Measurements from ENCODE around the gene SDC3.

SDC3 gene

GRCh38 chr1:30842697-30843354 is 65.7 kb downstream of the SDC3 start:
- TF ChIP-seq CTCF (IDR thresholded peaks at IDR 0.05): no peak
- Mint-ChIP-seq H3K4me3 (peak overlapping the region; percentile 22), H3K9me3 (no peaks in the 10 kb centered on the region), H3K27ac (peak overlapping the region; percentile 40), H3K27me3 (ENCODE audit: low read depth, poor library complexity) (peaks cover 43% of the 10 kb centered on the region), H3K36me3 (ENCODE audit: low read depth) (no peaks in the 10 kb centered on the region), H3K4me1 (peaks cover 74% of the 10 kb centered on the region)
- DNase-seq: peak; percentile 61

GRCh38 chr1:30840904-30841598 is 67.5 kb downstream of the SDC3 start:
- Mint-ChIP-seq H3K27ac (peak overlapping the region; percentile 75), H3K27me3 (ENCODE audit: low read depth, poor library complexity) (peaks cover 39% of the 10 kb centered on the region)

GRCh38 chr1:30839827-30840359 is 68.7 kb downstream of the SDC3 start:
- Mint-ChIP-seq H3K4me3 (no peak overlapping the region), H3K36me3 (ENCODE audit: low read depth) (no peaks in the 10 kb centered on the region), H3K9me3 (no peaks in the 10 kb centered on the region), H3K4me1 (peaks cover 56% of the 10 kb centered on the region), H3K27me3 (ENCODE audit: low read depth, poor library complexity) (peaks cover 31% of the 10 kb centered on the region), H3K27ac (no peak overlapping the region)
- DNase-seq: no peak
- TF ChIP-seq CTCF (IDR thresholded peaks at IDR 0.05): no peak

More at GRCh38 chr1:30840904-30841598, 67.5 kb downstream of the SDC3 start:
- no peak for TF ChIP-seq CTCF (IDR thresholded peaks at IDR 0.05)
- Mint-ChIP-seq H3K9me3 (no peaks in the 10 kb centered on the region), H3K4me3 (no peak overlapping the region), H3K4me1 (peaks cover 66% of the 10 kb centered on the region), H3K36me3 (ENCODE audit: low read depth) (no peaks in the 10 kb centered on the region)
- peak; percentile 30 for DNase-seq

- Mint-ChIP-seq H3K4me3 (no peak overlapping the region), H3K27me3 (ENCODE audit: low read depth, poor library complexity) (peaks cover 26% of the 10 kb centered on the region), H3K4me1 (peaks cover 48% of the 10 kb centered on the region), H3K27ac (no peak overlapping the region), H3K36me3 (ENCODE audit: low read depth) (no peaks in the 10 kb centered on the region), H3K9me3 (no peaks in the 10 kb centered on the region)
- no peak for DNase-seq
- no peak for TF ChIP-seq CTCF (IDR thresholded peaks at IDR 0.05)
Observed at GRCh38 chr1:30838996-30839395, 69.6 kb downstream of the SDC3 start.

GRCh38 chr1:30837653-30838052 is 70.9 kb downstream of the SDC3 start:
- H3K4me1 Mint-ChIP-seq: peaks cover 38% of the 10 kb centered on the region
- H3K9me3 Mint-ChIP-seq: no peaks in the 10 kb centered on the region
- H3K36me3 Mint-ChIP-seq (ENCODE audit: low read depth): no peaks in the 10 kb centered on the region
- no peak overlapping the region for H3K27ac Mint-ChIP-seq
- H3K27me3 Mint-ChIP-seq (ENCODE audit: low read depth, poor library complexity): peaks cover 22% of the 10 kb centered on the region
- no peak for TF ChIP-seq CTCF (IDR thresholded peaks at IDR 0.05)
- no peak overlapping the region for H3K4me3 Mint-ChIP-seq
- DNase-seq: no peak

Data from nephron progenitor cell (in vitro differentiated cells).